H7 (cell line): ENCODE results near the gene DUOX1. TPM values are rescaled to one million over a fixed set of nuclear protein-coding genes. Genes with fewer than 3 reads are reported as not detected.

Experiments
- DNase-seq: peaks from one replicate; pipeline ENCODE4 v3.0.0; 2012
- H3K27me3 ChIP-seq: 2 replicates; pipeline ENCODE4 v1.6.0; 2011; ENCODE audit warnings: mild to moderate bottlenecking, low read length; ENCODE audit not compliant: control insufficient read depth, insufficient read depth
- H3K36me3 ChIP-seq: replicated peaks from 2 replicates; pipeline ENCODE4 v1.5.1; 2011; ENCODE audit warnings: low read length; ENCODE audit not compliant: control insufficient read depth, insufficient read depth
- H3K4me3 ChIP-seq: 2 replicates; pipeline ENCODE4 v1.5.1; 2011; ENCODE audit warnings: low read depth, mild to moderate bottlenecking, control low read depth, low read length, moderate library complexity; ENCODE audit not compliant: insufficient read depth
- total RNA-seq: library from RNA; depleted of rRNA; stranded (reverse); fragments of >200 nt; shearing (Covaris generic); gene quantifications from 2 replicates; pipeline ENCODE4 v1.2.3, GENCODE V29; 2014

DUOX1 gene
- total RNA-seq, 1 experiment from 2014 or later = 0.24 TPM

DNA sequence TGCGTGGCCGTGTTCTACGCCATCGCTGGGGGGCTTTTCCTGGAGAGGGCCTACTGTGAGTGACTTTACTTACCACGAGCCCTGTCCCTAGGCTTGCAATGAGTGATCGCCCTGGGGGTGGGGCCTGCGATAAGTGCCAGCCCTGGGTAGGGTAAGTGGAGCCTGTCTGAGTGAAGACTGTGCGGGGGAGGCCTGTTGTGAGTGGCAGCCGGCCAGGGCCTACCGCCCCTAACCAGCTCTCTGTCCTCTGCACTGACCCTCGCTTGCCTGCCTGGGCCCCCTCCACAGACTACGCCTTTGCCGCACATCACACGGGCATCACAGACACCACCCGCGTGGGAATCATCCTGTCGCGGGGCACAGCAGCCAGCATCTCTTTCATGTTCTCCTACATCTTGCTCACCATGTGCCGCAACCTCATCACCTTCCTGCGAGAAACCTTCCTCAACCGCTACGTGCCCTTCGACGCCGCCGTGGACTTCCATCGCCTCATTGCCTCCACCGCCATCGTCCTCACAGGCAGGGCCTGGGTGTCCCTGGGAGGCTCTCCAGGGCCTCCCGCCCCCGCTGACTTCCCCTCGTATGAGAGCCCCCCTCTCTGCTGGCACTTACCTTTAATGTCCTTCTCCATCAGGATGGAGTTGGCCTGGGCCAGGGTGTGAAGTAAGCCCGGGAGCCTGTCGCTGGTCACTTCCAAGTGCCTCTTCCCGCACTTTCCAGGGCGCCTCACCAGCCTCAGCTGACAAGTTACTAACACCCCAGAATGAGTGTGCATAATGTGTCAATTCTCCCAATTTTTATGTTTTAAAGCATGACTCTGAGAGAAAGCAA lies 22.4 kb downstream of the DUOX1 start:
- Histone ChIP-seq H3K36me3 (no peaks in the 10 kb centered on the region), H3K27me3 (no peaks in the 10 kb centered on the region; the same call in 1 of the 2 replicates), H3K4me3 (no peak overlapping the region)
- no peak for DNase-seq

DNA sequence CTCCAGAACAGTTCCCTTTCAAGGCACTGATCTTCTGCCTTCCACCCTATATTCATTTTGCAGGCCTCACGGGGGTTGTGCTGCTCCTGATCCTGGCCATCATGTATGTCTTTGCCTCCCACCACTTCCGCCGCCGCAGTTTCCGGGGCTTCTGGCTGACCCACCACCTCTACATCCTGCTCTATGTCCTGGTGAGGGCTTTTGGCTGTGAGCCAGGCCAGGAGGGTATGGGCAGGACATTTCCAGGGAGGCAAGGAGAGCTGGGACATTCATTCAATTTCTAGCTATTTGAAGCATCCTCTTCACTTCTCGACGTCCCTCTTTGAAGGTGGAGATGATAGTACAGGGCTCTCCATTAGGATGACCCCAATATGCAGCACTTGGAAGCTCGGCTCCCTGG lies 25.9 kb downstream of the DUOX1 start:
- no peak for DNase-seq

DNA sequence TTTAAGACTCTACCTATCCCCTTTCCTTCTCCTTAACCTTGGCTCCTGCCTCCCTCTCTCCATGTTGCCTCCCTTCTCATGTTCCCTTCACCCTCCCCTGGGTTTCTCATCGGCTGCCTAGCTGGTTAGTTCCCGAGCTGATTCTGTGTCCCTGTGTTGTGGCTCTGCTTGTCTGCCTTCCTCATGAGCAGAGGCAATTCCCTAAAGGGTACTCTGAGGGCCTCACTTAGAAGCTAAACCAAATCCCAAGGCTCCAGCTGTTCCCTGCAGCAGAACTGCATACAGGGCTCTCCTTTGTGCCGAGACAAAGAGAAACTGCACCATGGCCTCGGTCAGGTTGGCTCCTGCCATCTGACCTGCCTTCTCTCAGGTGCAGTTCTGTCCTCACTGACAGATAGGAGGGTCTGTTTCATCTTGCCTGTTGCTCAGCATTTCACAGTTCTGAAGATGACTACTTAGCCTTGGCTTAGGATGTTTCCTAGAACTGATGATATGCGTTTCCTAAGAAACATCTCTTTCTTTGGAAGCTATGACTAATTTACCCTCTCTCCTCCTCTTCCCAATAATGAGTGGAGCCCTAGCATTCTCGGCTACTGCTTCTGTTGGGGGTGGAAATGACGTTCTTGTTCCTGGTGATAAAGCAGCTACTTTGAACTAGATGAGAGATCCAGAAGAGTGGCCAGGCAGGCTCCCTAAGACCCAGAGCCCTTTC lies 27.1 kb downstream of the DUOX1 start:
- Histone ChIP-seq H3K27me3 (no peaks in the 10 kb centered on the region), H3K4me3 (no peak overlapping the region), H3K36me3 (no peaks in the 10 kb centered on the region)
- no peak for DNase-seq

More for the DNA sequence above, 25.9 kb downstream of the DUOX1 start:
- Histone ChIP-seq H3K36me3 (no peaks in the 10 kb centered on the region), H3K27me3 (no peaks in the 10 kb centered on the region; the same call in 1 of the 2 replicates), H3K4me3 (no peak overlapping the region)

DNA sequence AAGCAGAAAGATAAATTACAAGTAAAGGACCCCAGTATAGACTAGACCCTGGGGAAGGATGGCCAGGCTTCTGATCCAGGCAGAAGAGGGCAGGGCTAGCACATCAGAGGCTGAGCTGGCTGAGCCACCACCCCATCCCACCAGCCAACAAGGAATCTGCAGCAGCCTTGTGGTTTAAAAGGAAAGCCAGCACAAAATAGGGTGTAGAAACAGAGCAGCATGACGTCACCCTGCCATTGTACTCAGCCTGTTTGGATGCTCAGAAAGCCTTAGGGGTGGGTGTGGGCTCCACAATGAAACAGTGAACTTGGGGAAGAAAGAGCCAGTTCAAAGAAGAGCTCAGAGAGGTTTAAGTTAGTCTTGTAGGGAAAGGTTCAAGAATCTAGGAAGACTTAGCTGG lies 28.2 kb downstream of the DUOX1 start:
- Histone ChIP-seq H3K4me3 (no peak overlapping the region), H3K36me3 (no peaks in the 10 kb centered on the region), H3K27me3 (no peaks in the 10 kb centered on the region)
- no peak for DNase-seq

GRCh38 chr15:45161666-45162065 lies 31.9 kb downstream of the DUOX1 start:
- DNase-seq = no peak
- no peaks in the 10 kb centered on the region for H3K36me3 ChIP-seq
- H3K4me3 ChIP-seq = no peak overlapping the region
- no peaks in the 10 kb centered on the region for H3K27me3 ChIP-seq

DNA sequence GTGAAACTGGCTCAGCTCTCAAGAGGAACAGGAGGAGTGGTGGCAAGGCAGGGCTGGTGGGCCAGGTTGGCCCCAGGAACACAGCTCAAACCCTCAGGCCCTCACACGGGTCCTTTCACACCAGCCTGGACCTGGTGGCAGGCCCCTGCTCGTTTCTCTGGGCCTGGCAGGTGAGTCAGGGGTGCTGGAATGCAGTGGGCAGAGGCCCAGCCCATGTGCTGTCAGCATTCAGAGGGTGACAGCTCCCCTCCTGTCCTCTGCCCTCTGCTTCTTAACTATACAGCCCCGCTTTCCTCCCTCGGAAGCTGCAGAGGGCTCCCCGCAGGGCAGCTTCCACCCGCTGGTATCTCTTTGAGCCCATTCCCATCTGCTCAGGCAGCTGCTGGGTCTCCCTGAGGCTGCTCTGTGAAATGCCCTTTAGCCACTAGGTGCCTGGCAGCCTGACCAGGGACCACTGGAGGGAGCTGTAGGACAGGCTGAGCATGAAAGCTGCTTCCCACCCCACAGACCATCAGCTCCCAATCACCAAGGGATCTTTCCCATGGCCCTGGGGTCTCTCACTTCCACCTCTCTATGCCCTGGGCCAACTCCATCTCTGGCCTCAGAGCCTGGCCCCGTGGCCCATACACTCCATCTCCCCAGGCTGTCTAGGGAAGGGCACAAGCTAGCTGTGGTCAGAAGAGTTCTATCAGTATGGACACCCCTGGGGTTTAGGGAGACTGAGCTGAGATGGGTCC lies 33.1 kb downstream of the DUOX1 start:
- H3K36me3 ChIP-seq = no peaks in the 10 kb centered on the region
- H3K27me3 ChIP-seq = no peaks in the 10 kb centered on the region
- peak; percentile 97 for DNase-seq

DNA sequence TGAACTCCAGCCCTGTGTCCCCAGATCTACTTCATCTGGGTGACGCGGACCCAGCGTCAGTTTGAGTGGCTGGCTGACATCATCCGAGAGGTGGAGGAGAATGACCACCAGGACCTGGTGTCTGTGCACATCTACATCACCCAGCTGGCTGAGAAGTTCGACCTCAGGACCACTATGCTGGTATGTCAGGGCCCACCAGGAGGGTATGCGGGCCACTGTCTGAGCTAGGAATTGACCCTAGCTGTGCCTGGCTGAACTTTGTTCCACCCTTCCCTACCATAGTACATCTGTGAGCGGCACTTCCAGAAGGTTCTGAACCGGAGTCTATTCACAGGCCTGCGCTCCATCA lies 33.7 kb downstream of the DUOX1 start:
- no peaks in the 10 kb centered on the region for H3K27me3 ChIP-seq
- H3K36me3 ChIP-seq = no peaks in the 10 kb centered on the region; the same call in 1 of the 2 replicates
- H3K4me3 ChIP-seq = no peak overlapping the region
- no peak for DNase-seq

More for the DNA sequence above, 33.1 kb downstream of the DUOX1 start:
- no peak overlapping the region for H3K4me3 ChIP-seq

DNA sequence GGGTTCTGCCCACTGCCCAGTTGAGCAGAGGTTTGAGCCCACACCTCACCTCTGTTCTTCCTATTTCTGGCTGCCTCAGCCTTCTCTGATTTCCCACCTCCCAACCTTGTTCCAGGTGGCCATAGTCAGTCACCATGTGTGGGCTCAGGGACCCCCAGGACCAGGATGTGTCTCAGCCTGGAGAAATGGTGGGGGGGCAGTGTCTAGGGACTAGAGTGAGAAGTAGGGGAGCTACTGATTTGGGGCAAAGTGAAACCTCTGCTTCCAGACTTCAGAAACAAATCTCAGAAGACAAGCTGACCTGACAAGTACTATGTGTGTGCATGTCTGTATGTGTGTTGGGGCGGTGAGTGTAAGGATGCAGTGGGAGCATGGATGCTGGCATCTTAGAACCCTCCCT lies 35.1 kb downstream of the DUOX1 start:
- Histone ChIP-seq H3K36me3 (no peaks in the 10 kb centered on the region; the same call in 1 of the 2 replicates), H3K4me3 (no peak overlapping the region), H3K27me3 (no peaks in the 10 kb centered on the region)
- DNase-seq = no peak

DNA sequence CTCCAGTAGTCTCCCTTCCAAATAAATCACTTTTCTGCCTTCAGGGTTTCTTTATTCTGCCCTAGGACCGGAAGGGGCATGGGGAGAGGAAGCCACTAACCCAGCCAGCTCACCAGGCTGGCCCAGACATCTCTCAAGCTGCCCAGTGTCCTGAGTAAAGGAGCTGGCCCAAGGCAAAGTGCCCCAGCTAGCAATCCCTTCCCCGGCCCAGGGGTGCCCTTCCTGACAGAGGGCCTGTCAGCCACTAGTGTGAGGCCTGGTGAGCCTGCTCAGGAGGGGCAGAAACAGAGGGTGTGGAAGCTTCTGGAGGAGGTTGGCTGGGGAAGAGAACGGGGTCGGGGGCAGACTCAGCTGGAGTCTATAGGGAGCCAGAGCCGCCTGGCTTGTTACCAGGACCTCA lies 35.7 kb downstream of the DUOX1 start:
- Histone ChIP-seq H3K27me3 (no peaks in the 10 kb centered on the region), H3K4me3 (no peak overlapping the region), H3K36me3 (no peaks in the 10 kb centered on the region; the same call in 1 of the 2 replicates)
- no peak for DNase-seq

DNA sequence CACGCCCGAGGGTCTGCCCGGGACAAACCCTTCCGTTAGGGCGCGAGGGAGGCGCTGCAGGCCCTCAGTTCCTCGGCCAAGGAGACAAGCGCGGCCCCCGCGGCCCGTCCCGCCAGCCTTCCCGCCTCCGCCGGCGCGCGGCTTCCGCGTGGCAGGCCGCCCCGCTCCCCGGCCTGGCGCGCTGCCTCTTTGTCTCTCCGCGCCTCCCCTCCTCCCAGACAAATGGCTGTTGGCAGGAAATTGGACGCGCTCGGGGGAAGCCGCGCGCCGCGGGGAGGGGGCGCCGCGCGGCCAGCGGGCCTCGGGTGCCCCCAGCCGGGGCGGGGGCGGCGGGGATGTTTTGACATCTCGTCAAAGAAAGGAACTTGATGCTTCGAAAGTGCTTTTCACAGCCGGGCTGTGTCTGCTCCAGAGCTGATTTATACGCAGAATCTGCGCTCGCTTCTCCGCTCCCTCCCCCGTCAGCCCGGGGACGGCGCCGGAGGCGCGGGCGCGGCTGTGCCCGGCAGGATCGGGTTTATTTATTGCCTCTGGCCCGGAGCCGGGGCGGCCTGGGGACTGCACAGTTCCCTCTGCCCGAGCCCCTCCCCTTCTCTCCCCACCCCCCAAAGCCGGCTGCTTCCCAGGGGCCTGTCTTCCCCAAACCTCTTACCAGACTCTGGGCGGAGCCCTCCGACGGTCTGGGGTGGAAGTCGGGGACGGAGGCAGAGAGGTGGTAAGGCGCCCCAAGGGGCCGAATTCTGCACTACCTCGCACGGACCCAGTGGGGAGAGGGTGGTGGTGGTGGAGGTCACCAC lies 37.2 kb downstream of the DUOX1 start:
- peak; percentile 94 for DNase-seq
- Histone ChIP-seq H3K27me3 (no peaks in the 10 kb centered on the region), H3K4me3 (peak overlapping the region; percentile 44), H3K36me3 (no peaks in the 10 kb centered on the region; the same call in none of the 2 replicates)

- no peak for DNase-seq
- peak overlapping the region; percentile 44 for H3K4me3 ChIP-seq
- no peaks in the 10 kb centered on the region for H3K27me3 ChIP-seq
- no peaks in the 10 kb centered on the region; the same call in none of the 2 replicates for H3K36me3 ChIP-seq
Measured at GRCh38 chr15:45167631-45168205, 37.9 kb downstream of the DUOX1 start.

DNA sequence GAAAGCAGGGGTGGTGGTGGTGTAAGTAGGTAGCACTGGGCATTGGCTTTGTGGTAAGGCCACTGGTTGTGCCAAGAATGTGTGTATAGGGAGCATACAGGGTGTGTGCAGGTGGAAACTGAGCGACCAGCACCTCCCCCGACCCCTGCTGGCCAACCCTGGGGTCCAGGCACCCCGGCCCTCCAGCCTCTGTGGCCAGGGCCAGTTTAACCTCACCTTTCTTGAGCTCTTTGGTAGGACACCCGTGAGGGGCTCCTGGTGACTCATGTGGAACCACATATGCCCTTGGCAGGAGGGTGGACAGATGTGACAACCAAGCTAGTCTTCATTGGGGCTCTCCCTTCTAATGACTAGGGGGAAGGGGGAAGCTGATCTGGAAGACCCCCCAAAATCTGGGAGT lies 38.5 kb downstream of the DUOX1 start:
- Histone ChIP-seq H3K36me3 (no peaks in the 10 kb centered on the region; the same call in none of the 2 replicates), H3K27me3 (no peaks in the 10 kb centered on the region), H3K4me3 (no peak overlapping the region)
- no peak for DNase-seq

DNA sequence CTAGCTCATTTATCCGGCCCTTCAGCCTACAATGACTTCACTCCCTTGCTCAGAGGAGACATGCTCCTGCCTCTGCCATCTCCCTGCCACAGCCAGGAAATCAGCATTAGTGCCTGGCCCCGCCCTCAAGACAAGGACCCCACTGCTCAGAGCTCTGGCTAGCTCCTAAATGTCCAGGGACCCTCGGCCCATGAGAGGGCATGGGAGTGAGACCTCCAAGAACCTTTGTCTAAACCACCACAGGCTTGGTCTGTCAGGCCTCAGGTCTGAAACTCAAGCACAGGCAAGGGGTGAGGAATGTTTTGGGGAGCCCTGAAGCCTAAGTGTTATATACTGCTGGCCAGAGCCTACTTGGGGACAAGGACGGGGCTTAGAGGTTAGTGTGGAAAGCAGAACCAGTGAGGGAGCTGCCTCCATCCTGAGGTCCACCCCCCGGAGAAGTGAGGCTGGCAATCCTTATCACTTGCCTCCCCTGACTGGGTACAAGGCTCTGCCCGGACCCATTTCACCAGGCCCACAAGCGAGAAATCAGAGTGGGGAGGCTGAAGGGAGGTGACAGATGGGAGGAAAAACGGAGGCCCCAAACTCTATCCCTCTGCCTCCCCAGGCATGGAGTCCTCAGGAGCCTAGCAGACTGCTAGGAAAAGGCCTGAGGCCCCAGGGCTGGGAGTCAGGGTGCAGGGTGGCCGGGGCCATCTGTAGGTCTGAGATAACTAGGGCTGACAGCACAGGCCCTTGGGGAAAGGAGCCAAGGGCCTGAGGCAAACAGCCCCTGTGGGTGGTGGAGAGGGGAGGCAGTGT lies 39.2 kb downstream of the DUOX1 start:
- H3K27me3 ChIP-seq = no peaks in the 10 kb centered on the region
- no peak for DNase-seq
- no peaks in the 10 kb centered on the region; the same call in none of the 2 replicates for H3K36me3 ChIP-seq
- no peak overlapping the region for H3K4me3 ChIP-seq
